Stimulated activated CD4-positive, alpha-beta T cell treated with anti-CD3 and anti-CD28 coated beads, TNF-alpha, amount 100 ng/mL, for 1 hour (primary cell): Measurements from ENCODE around the gene NUP210.

Source experiments
- DNase-seq, 3 donors: peaks; one replicate each; pipeline ENCODE4 v3.0.0-alpha.2; 2020; ENCODE audit warnings: low read depth in 3 of 3, low spot score in 1 of 3

Gene NUP210

DNA sequence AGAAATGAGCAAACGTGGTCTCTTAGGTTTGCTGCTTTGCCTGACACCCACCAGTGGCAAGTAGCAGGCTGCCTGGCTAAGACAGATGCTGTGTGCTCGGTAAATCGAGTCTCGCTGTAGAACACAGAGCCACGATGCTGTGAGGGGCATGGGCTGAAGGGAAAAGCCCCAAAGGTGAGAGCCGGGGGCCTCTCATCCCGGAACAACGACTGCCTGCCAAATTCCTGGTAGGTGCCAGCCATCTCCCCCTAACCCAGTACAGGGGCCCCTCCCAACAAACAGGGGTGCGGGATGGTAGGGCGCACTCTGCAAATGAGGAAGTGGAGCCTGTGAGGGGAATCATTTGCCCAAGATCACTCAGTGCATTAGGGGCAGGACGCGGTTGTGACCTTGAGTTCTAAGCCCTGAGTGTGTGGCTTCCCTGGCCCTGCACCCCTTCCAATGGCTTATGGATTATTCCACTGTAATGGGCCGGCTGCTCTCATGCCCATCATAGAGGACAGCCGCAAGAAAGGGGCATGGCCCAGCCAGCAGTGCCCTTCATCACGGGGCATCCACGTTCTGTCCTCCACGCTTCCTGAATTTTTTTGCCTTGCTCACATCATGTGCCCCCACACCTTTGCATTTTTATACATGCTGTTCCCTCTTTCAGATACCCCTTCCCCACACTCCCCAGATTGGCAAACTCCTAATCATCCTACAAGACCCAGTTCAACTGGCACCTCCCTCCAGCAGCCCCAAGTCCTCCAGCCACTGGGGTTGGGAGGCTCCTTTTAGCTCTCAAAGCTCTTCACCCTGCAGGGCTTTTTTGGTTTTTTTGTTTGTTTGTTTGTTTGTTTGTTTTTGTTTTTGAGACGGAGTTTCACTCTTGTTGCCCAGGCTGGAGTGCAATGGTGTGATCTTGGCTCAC lies 125.4 kb downstream of the NUP210 start:
- DNase-seq, result no peak

DNA sequence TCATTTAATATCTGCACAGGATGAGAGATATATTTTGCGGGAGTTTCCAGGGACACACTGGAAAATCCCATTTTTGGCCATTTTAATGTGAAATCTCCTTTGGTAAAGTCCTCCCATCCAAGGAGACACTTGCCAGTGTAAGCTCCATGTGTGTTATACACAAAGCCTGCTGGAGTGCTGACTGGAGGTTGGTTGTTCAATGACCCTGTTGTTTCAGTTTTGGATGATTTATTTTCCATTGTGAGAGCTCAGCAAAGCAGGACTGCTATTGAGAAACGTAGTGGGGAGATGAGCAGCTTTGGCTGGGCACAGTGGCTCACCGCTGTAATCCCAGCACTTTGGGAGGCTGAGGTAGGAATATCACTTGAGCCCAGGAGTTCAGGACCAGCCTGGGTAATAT lies 127.7 kb downstream of the NUP210 start:
- no peak for DNase-seq

DNA sequence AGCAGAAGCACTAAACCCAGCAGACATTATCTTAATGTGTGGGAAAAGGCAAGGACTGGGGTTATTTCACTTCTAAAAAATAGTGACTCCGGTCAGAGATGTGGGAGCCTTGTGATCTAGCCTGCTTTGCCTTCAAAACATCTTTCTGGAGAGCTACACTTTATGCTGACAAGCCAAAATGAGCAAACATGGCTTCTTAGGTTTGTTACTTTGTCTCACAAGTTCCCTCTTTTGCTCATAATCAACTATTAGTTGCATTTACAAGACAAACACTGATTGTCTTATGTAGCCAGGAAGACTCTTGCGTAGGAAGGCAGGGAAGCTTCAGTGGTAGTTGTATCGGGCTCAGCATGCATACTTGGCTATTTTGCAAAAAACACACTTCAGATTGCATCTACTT lies 129.2 kb downstream of the NUP210 start:
- no peak for DNase-seq

- no peak for DNase-seq
Measured at GRCh38 chr3:13289771-13290285, 130.3 kb downstream of the NUP210 start.

- DNase-seq, result no peak
Measured at GRCh38 chr3:13288732-13289718, 131.1 kb downstream of the NUP210 start.

DNA sequence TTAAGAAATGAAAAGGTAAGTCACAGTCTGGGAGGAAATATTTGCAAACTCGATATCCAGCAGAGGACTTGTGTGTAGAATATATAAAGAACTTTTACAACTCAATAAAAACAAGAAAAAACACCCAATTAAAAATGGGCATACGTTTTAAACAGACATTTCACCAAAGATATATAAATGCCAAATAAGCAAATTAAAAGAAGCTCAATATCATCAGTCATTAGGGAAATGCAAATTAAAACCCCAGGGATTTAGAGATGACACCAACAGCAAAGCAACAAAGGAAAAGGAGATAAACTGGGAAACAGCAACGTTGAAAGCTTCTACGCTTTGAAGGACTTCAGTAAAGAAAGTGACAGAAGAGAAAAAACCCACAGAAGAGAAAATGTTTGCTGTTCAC lies 132.3 kb downstream of the NUP210 start:
- DNase-seq, result no peak

DNA sequence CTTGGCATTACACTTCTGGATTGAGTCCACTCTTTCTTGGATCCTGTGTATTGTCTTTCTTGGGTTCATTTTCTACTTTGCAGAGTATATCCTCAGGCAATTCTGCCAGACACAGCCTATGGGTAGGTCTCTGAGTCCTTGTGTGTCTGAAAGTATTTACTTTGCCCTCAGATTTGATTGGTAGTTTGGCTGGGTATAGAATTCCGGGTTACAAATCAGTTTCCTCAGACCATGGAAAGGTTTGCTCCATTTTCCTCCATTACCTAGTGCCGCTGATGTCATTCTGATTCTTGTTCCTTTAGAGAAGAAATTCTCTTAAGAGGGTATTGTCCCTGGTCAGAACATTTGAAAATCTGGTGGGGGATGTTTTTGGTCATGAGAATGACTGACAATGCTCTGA lies 133.2 kb downstream of the NUP210 start:
- DNase-seq, result no peak

DNA sequence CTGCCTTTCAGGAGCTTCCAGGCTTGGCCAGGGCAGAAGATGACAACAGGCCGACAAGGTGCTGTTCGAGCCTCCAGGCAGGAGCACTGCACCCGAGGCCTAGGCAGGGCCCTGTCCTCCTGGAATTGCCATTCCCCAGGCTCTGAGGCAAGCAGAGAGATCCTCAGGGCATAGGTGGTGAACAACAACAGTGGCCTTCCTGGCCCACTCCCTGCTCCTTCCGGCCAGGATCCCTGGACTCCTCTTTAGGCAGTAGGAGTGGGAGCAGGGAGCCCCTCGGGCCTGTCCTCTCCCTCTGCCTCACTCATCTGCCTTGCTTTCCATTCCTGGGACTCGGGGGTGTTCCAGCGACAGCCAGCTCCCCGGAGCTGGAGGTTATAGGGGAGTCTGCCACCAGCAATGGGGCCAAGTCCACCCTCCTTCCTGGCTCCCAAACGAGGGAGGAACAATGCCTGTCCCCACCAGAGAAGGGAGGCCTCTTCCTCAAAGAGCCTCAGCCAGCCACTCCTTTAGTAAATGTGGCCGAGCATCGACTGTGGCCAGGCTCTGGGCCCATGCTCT lies 135.0 kb downstream of the NUP210 start:
- DNase-seq, result no peak

DNA sequence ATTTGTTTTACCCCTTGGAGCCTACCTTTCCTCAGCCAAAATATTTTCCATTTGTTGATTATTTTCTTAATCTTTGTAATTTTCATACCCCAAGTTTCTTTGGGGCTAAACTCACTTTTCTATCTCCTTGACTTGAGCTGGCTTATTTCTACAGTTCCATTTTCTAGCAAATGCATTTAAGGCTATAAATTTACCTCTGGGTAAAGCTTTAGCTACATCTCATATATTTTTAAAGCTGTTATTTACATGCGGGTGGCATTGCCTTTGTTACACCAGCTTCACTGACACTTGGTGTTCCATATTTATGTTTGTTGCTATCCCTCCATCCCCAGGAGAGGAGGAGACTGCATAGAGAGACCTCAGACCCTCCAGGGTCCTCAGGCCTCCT lies 136.3 kb downstream of the NUP210 start:
- DNase-seq, result no peak

GRCh38 chr3:13282986-13283876 lies 136.9 kb downstream of the NUP210 start:
- DNase-seq, result no peak

DNA sequence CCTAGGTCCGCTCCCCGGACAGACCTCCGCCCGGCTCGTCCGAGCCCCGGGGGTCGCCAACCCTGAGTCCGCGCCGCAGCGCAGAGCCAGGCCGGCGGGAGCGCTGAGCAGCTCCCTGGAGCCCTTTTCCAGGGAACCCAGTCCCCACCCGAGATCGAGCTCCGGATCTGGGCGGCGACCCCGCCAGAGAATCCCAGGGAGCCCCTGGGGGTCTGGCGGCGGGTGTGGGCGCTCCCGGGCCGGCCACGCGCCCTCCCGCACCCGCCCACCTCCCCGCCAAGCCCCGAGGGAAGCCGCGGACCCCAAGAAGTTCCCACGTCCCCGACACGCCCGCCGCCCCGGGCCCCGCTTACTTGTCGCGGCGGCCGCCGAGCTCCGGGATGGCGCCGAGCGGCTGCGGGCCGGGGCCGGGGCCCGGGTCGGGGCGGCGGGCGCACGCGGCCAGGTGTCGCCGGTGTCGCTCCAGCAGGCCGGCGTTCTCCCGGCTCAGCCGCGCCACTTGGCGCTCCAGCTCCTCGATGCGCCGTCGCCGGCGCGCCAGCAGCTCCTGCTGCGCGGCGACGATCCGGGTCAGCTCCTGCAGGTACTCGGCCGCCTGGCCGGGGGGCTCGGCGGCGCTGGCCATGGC lies 137.7 kb downstream of the NUP210 start:
- no peak for DNase-seq

DNA sequence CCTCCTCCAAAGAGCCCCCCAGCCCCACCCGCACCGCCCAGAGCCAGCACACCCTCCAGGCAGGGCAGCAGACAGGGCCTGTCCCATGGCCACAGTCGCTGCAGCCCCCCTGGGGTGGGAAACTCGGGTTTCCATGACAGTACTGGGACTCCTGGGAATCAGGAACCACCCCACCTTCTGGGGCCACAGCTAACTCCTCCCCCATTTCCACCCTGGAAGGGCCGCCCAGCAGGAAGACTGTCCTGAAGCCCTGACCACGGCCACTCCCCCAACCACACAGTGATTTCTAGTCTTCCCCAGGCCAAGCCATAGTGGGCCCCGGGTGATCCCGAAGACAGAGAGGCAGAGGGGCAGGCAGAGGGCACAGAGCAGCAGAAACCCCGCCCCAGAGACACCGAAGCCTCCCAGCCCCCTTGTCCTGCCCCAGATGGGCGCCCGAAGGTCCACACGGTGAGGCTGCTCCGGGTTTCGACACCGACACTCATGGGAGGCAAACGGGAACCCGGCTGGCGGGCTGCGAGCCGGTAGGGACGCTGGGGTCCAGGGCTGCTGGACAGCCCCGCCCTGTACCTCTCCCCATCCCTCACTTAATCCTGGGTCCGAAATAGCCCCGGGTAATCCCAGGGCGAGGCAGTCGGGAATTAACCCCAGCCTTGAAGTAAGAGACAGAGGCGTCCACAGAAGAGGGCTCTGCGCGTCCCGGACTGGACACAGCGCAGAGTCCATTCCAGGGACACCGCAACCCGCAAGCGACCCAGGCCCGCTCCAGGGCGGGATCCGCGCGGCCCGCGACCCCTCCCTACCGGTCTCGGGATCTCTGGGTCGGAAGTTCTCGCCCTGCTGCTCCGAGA lies 138.4 kb downstream of the NUP210 start:
- no peak for DNase-seq

DNA sequence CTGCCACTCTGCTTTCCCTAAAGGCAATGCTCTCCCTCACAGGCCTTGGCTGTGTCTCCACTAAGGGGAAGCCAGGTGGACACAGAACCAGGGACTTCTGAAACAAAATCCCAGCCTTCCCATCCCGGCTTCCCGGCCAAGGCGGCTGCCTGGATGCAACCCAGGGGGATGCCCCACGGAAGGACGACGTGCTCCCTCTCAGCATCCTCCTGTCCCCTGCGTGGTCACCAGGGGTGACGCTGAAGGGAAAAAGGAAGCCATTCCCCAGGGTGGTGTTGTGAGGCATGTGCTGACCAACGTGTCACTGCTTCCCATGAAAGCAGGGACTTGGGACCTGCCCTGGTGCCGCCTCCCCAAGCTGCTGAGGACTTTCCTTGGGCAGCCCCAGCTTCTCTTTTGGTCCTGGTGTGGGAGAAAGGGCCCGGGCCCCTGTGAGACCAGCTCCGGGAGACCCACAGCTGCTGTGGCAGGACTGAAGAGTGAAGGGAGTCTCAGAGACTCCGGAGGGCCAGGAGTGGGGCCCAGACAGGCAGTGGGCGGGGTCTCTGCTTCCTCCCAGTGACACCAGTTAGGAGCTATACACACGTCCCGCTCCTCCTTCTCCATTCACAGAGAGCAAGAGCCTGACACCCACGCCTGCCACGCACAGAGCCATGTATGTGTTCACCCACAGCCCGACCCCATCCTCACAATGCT lies 139.2 kb downstream of the NUP210 start:
- DNase-seq, result no peak

DNA sequence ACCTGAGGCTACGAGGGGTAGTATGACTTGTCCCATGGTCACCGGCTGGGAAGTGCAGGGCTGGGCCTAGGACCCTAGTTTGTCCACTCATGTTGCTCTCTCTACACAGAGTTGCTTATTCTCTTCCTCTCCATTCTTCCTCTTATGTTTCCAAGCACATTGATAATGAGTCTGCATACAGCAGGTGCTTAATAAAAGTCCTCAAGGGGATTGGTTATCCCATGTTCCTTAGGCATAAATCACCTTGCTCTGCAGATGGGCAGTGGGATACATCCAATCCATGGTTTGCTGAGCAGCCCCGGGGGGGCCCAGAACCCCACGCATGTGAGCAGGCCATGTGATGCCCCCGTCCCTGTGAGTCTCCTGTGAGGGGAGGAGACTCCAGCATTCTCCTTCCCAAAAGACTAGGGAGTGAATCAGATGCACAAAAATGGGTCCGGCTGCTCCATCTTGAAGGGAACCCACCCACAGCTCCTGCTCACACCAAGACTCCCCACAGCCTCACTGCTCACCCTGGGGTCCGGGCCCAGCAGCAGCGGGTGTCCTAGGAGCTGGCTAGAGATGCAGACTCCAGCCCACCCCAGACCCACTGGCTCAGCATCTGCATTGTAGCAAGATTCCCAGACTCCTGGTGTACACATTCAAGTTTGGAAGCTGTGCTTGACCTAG lies 139.9 kb downstream of the NUP210 start:
- no peak for DNase-seq

DNA sequence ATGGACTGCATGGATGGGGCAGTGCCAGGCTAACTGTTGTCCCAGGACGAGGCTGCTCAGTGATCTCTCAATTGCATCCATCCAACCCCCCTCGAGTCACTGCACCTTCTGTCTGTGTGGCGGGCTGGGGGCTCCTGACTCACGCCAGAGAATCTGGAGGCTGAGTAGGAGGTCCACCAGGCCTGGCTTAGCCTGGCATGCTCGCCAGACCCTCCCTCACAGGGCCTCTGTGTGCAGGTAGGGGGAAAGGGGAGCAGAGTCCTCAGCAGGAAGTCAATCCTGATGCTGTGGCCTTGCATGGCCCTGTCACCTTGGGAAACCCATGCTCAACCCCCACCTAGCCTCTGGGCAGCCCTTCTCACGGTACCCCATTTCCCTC lies 140.6 kb downstream of the NUP210 start:
- DNase-seq, result no peak

DNA sequence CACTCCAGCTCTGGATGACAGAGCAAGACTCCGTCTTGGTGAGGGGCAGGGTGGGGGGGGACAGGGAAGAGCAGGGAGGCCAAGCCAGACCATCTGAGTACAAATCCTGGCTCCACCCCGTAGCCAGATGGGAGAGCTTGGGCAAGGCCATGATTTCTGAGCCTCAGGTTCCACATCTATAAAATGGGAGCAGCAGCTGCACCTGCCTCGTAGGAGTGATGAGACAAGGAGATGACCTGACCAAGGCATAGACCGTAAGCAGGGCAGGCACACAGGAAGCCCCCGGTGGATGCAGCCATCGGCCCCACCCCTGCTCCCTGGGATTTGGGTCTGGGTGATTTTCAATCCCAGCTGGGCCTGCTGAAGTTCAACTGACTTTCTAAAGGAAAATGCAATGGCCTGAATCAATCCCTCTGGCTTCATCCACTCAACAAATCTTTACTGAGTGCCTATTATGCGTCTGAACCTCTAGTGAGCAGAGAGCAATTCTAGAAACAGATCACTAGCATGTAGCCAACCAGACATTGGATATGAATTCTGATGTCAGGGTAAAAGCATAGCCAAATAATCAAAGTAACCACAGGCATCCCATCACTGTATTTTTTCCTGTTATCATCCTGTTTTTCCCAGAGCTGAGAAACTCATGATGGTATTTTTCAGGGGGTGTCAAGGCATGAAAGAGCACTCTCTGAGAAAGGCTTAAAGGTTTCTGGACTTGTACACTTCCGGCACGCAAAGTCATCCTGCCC lies 141.2 kb downstream of the NUP210 start:
- no peak for DNase-seq

GRCh38 chr3:13277860-13278531 lies 142.1 kb downstream of the NUP210 start:
- DNase-seq, result no peak
